Measurements from ENCODE around the gene DTWD2. TPM values are rescaled to one million over a fixed set of nuclear protein-coding genes. Genes with fewer than 3 reads are reported as not detected.

DTWD2 gene
- total and polyA plus RNA-seq, 3 donors from 2014 or later, result 5.8 to 19.7 (median 15.8) TPM

GRCh38 chr5:119019501-119019900 lies 31.2 kb upstream of the DTWD2 start:
- no peak overlapping the region for H3K27ac ChIP-seq
- WGBS, 2 donors, result 89 to 95% methylated on average over 1 of the region's 1 CpG
- no peaks in the 10 kb centered on the region for H3K36me3 ChIP-seq (ENCODE audit: low read depth, missing control alignments)
- no peak for DNase-seq
- no peaks in the 10 kb centered on the region for H3K9me3 ChIP-seq
- no peaks in the 10 kb centered on the region for H3K27me3 ChIP-seq
- intact Hi-C loops (cut with DNase I; ENCODE audit: low total_unique reads), result loop anchor here (10.0 kb wide), 1 partner anchor 395 kb away; no protein-coding TSS in a partner anchor
- no peaks in the 10 kb centered on the region for H3K4me1 ChIP-seq
- no peak overlapping the region for H3K4me3 ChIP-seq
- TF ChIP-seq CTCF (IDR thresholded peaks at IDR 0.05) (no peak), POLR2A (IDR thresholded peaks at IDR 0.05) (no peak)

- Histone ChIP-seq H3K36me3 (ENCODE audit: low read depth, missing control alignments) (no peaks in the 10 kb centered on the region), H3K4me1 (no peaks in the 10 kb centered on the region), H3K9me3 (no peaks in the 10 kb centered on the region), H3K27ac (no peak overlapping the region), H3K27me3 (no peaks in the 10 kb centered on the region), H3K4me3 (no peak overlapping the region)
- intact Hi-C loops (cut with DNase I; ENCODE audit: low total_unique reads), result loop anchor here (10.0 kb wide), 1 partner anchor 397 kb away; no protein-coding TSS in a partner anchor
- DNase-seq, result no peak
- WGBS, 2 donors, result 83% methylated on average over 2 of the region's 2 CpGs
- TF ChIP-seq POLR2A (IDR thresholded peaks at IDR 0.05), result no peak
- TF ChIP-seq CTCF (IDR thresholded peaks at IDR 0.05), result no peak
These were observed 29.6 kb upstream of the DTWD2 start for GRCh38 chr5:119017994-119018393.

- Histone ChIP-seq H3K36me3 (ENCODE audit: low read depth, missing control alignments) (no peaks in the 10 kb centered on the region), H3K9me3 (no peaks in the 10 kb centered on the region), H3K27me3 (no peaks in the 10 kb centered on the region), H3K4me1 (no peaks in the 10 kb centered on the region), H3K4me3 (no peak overlapping the region), H3K27ac (no peak overlapping the region)
- intact Hi-C loops (cut with DNase I; ENCODE audit: low total_unique reads), result loop anchor here (10.0 kb wide), 1 partner anchor 399 kb away; no protein-coding TSS in a partner anchor
- TF ChIP-seq POLR2A (IDR thresholded peaks at IDR 0.05) (no peak), CTCF (IDR thresholded peaks at IDR 0.05) (no peak)
- DNase-seq, result no peak
- WGBS, 2 donors, result 96% methylated on average over 7 of the region's 7 CpGs
These were observed 27.9 kb upstream of the DTWD2 start for GRCh38 chr5:119016125-119016774.

- Histone ChIP-seq H3K27ac (no peak overlapping the region), H3K36me3 (ENCODE audit: low read depth, missing control alignments) (no peaks in the 10 kb centered on the region), H3K27me3 (no peaks in the 10 kb centered on the region), H3K4me1 (no peaks in the 10 kb centered on the region), H3K9me3 (no peaks in the 10 kb centered on the region), H3K4me3 (no peak overlapping the region)
- DNase-seq, result no peak
- TF ChIP-seq POLR2A (IDR thresholded peaks at IDR 0.05), result no peak
- no peak for TF ChIP-seq CTCF (IDR thresholded peaks at IDR 0.05)
- intact Hi-C loops (cut with DNase I; ENCODE audit: low total_unique reads), result loop anchor here (10.0 kb wide), 1 partner anchor 404 kb away; no protein-coding TSS in a partner anchor
- WGBS, 2 donors, result 72 to 80% methylated on average over 12 to 13 of the region's 13 CpGs
These were observed 22.8 kb upstream of the DTWD2 start for GRCh38 chr5:119011186-119011585.

- H3K27me3 ChIP-seq, result no peaks in the 10 kb centered on the region
- no peaks in the 10 kb centered on the region for H3K36me3 ChIP-seq (ENCODE audit: low read depth, missing control alignments)
- no peak overlapping the region for H3K4me3 ChIP-seq
- 93 to 95% methylated on average over 6 of the region's 6 CpGs for WGBS, 2 donors
- H3K9me3 ChIP-seq, result no peaks in the 10 kb centered on the region
- no peaks in the 10 kb centered on the region for H3K4me1 ChIP-seq
- TF ChIP-seq CTCF (IDR thresholded peaks at IDR 0.05) (no peak), POLR2A (IDR thresholded peaks at IDR 0.05) (no peak)
- H3K27ac ChIP-seq, result no peak overlapping the region
- no peak for DNase-seq
- intact Hi-C loops (cut with DNase I; ENCODE audit: low total_unique reads), result loop anchor here (10.0 kb wide), 1 partner anchor 405 kb away; no protein-coding TSS in a partner anchor
These were observed 21.9 kb upstream of the DTWD2 start for GRCh38 chr5:119010206-119010605.

Data from testis (tissue), 3 donors.